HT1080 (cell line): ENCODE measurements around the gene KIF18A. TPM values are rescaled to one million over a fixed set of nuclear protein-coding genes. Genes with fewer than 3 reads are reported as not detected.

ENCODE experiments used
- DNase-seq: peaks from one replicate; pipeline ENCODE4 v3.0.0-alpha.2; 2015; ENCODE audit warnings: low read depth
- total RNA-seq: library from RNA; depleted of rRNA; stranded (reverse); fragments of >200 nt; shearing (Covaris generic); gene quantifications from 2 replicates; pipeline ENCODE4 v1.2.3, GENCODE V29; 2014

Gene KIF18A
- total RNA-seq, 1 experiment from 2014 or later, result 23.1 TPM

GRCh38 chr11:28048812-28049211, 59.1 kb downstream of the KIF18A start:
- DNase-seq, result no peak

DNA sequence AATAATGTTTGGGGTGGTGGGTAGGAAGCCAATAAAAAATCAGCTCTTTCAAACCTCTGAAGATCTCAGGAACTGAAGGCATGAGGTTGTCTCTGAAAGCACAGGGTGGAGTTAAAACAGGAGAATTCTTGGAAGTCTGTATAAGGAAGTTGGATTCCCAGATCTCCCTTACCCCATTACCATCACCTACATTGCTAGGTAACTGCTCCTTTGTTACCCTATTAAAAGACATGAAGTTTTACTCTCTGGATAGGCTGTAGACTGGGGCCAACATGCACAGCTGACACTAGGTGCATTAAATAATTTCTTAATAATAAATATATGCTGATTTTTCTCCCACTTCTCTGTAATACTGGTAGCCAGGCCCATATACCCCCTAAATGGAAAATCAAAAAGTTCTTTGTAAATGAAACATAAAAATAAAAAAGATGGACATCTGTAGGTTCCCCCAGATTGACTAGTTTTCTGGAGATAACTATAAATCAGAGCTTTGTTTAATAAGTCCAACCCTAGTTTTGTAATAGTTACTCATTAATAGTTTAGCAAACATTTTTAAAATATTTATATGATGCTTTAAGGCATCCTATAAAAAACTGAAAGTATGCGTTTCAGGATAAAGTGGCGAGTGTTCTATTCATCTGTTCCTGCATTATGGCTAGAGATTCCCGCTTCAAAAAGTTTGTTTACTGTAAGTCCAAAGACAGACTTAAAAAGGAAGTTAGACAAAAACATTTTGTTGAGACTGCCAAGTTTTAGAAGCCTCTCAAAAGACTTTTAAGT, 63.8 kb downstream of the KIF18A start:
- no peak for DNase-seq

DNA sequence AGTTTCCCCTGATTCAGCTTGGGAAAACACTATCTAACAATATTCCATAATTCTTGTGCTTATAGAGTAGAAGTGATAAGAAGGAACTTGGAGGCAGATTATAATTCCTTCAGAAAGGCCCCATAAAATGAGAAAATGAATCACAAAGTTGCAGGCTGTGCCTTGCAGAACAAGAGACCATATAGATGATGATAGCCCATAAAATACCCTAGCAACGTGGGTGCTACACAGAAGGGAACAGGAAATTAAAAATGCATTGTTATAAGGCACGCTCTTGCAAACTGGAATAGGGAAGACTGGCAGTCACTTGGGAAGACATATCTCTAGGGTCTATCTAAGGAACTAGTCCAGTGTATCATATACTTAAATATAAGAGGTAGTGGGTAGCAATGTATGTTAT, 67.6 kb downstream of the KIF18A start:
- DNase-seq, result no peak

DNA sequence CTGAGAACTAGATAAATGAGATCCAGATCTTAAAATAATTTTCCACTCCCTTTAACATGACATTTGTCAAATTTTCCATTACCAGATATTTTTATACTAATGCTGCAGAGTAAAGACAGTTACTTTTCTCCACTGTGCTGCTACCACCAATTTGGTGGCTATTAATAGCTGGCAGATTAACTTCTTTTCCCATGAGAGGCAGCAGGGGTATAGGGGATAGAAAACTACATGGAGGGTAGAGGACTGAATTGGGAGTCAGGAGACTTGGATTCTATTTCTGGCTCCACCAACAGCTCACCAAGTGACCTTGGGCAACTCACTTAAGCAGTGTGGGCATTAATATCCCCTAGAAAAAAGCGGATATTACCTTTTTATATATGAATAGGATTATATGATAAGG, 69.2 kb downstream of the KIF18A start:
- no peak for DNase-seq

DNA sequence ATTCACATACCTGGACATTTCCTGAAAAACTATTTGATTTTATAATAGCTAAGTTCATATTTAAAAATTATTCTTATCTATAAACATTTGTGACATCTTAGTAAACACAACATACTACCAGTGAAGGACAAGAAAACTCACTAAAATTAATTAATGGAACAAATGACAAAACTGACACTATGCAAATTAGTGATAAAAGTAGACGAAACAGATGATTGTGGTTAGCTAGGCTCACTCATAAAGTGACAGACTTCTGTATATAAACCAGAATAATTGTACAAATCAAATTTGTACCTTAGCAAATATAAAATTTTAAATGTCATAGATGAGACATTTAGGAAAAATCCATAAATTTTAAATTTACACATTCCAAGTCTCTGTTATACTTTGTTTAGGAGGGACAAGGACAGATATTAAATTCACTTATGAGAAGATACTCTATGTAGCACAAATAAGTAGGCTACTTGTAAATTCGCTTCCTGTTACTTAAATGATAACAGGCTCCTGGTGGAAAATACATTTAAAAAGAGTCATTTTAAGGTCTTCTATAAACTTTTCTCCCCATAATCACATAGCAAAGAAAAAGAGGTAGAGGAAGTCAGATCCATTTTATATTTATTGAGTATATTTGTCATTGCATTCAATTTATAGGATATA, 81.2 kb downstream of the KIF18A start:
- no peak for DNase-seq

- DNase-seq, result no peak
Observed at GRCh38 chr11:28017816-28018215, 90.1 kb downstream of the KIF18A start.

- DNase-seq, result no peak
Observed at GRCh38 chr11:28011813-28012212, 96.1 kb downstream of the KIF18A start.

GRCh38 chr11:28009996-28010395, 98.0 kb downstream of the KIF18A start:
- DNase-seq, result no peak

GRCh38 chr11:28009388-28009787, 98.6 kb downstream of the KIF18A start:
- DNase-seq, result peak; percentile 16

DNA sequence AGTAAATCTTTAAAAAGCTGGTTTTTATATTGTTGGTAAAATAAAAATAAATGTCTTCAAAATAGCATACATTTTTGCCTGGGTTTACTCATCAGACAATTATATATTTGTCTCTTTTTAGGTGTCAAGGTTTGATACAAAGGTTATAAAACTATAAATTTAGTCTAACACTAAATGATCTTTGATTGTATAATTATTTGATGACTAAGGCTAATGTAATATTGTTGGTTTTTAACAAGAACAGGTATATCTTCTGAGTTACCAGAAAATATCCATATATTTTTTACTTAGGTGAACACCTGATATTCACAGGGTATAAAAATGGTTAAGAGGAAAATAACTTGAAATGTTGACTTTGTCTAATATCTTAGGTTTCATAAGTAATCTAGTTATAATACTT, 104.3 kb downstream of the KIF18A start:
- DNase-seq, result no peak

- DNase-seq, result no peak
Observed at GRCh38 chr11:27998552-27998951, 109.4 kb downstream of the KIF18A start.

DNA sequence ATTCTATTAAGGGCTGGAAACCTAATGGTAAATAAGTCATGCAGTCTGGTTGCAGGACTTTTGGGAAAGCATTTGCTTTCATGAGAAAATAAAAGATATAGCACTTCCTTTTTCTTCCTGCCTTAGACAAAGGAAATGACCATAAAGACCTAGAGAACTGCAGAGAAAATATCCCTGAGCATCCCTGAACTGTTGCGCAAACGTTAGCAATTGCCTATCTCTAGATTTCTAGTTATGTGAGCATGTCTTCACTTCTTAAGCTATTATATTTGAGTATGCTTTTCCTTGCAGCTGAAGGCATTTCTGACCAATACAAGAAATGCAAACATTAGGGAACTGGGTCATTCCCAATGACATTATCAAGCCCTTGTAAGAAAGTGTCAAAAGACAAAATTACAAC, 110.6 kb downstream of the KIF18A start:
- DNase-seq, result no peak

DNA sequence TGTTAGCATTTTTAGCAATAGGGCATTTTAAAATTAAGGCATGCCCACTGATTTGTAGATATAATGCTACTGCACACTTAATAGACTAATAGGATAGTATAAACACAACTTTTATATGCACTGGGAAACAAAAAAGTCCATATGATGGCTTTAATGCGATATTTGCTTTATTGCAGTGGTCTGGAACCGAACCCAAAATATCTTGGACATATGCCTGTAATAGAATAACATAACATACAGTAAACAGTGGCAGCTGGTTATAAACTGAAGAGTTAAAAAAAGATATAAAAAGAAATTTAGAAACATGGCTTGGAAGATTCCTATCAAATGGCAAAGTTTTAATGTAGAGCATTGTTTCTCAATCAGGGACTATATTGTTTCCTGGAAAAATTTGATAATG, 111.9 kb downstream of the KIF18A start:
- no peak for DNase-seq

- DNase-seq, result no peak
Observed at GRCh38 chr11:27995083-27995482, 112.9 kb downstream of the KIF18A start.

DNA sequence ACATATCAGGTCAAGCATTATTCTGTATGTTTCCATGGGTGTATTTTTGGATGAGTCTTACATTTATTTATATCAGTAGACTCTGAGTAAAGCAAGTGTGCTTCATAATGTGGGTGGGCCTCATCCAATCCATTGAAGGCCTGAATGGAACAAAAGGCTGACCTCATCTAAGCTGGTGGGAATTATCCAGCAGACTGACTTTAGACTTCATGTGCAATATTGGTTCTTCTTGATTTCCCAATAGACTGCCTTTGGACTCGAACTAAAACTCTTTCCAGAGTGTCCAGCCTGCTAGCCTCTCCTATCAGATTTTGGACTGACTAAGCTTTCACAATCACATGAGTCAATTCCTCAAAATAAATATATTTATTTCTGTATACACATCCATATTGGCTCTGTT, 116.2 kb downstream of the KIF18A start:
- DNase-seq, result no peak

DNA sequence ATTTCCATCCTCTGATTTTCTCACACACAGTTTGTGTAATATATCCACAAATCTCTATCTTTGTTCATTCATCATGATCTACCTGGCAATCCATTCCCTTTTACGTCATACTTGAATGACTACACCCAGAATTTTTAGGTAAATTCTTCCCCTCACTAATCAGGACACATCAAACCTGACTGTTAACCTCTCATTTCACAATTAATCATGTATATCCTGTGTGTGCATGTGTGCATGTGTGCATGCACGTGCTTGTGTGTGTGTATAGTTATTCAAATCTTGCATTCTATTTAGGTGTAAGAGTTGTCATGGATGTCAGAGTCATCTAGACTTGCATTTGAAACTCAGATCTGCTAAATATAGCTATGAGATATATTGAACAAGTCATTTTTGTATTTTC, 130.4 kb downstream of the KIF18A start:
- DNase-seq, result no peak

GRCh38 chr11:27977031-27977430, 130.9 kb downstream of the KIF18A start:
- DNase-seq, result peak; percentile 88

DNA sequence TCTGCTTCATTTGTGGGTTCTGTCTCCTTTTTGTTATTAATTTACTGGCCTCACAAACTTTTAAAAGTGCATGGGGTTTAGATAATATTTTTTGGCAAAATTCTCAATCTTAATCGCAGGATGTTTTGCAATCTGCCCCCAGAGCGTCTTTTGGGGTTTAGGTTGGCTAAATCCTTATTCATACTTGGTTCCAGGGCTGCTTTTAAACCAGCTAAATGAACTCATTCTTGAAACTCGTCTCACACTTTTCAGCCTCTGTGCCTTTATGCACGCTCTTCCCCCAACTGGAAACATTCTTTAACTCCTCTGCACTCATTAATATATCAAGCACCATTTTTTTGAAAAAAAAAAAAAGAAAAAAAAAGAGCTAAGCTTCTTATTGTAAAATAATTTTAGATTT, 131.7 kb downstream of the KIF18A start:
- no peak for DNase-seq

DNA sequence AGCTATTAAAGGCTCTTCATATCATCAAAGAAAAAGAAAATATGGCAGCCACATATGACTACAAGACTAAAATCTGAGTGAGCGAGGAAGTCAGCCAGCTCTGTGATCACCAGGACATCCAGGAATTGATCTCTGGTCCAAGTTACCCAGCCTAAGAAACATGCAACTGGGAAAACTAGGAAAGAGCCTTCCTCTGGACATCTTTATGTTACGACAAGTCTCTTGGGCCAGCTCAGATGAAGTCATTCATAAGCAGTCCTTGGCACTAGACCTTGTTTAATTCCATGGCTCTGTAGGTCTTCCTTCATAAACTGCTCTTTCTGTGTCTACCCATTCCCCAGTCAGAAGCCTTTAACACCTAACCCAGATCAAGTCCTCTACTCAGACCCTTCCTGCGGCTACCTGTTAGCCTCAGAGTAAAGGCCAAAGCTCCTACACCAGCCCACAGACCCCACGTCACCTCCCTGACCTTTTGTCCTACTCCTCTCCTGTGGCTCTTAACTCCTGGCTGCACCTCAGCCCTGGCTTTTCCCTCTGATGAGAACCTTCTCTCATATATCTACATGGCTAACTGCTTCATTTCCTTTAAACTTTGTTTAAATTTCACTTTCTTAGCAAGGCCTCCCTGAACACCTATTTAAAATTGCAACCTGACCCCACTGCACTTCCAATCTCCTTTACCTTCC, 134.0 kb downstream of the KIF18A start:
- no peak for DNase-seq

DNA sequence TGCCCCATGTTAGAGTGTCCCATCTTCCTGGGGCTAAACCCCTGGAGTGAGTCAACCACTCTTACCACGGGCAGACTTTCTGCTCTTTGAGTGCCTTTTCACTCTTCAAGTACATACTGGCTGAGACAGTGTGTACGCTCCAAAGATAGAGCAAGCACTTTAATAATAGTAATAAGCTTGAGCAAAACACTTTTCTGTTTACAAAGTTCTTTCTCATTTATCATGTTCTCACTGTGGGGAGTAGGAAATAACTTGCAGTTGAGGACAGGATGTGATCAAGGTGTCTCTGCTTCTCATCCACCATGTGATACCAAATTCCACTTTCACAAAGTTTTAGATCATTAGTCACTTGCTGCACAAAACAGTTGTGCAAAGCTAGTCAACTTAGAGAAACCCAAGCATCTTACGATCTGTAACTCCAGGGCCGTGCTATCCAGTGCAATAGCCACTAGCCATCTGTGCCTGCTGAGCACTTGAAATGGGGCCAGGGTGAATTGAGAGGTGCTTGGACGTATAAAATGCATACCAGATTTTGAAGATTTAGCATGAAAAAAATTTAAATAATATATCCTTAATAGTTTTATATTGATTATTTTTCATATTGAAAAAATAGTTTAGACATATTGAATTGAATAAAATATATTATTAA, 135.3 kb downstream of the KIF18A start:
- DNase-seq, result peak; percentile 75

DNA sequence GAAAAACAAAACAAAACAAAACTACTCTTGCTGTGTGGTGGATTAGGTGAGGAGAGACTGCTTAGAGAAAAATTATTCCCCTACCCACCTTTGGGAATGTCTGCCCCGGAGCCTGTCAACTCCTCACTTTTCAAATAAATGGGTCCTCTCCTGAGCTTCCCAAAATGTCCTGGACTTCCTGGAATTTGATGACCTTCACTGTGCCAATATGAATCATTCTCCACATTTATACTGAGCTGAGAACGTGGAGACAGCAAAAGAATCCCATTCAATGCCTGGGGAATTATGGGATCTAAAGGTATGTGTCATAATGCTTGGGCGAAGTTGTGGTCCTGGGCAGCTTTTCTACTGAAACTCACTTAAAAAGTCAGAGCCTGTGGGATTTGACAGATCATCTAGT, 136.8 kb downstream of the KIF18A start:
- DNase-seq, result peak; percentile 63
